ENCODE results near the gene IVL.

- TF ChIP-seq EP300 (IDR thresholded peaks at IDR 0.05; ENCODE audit: low read depth) (no peak), CTCF (IDR thresholded peaks at IDR 0.05) (no peak), POLR2AphosphoS5 (IDR thresholded peaks at IDR 0.05) (no peak)
Observed at GRCh38 chr1:152959801-152960451, 51.6 kb downstream of the IVL start.
